ENCODE measurements around the gene PWP2. TPM values are rescaled to one million over a fixed set of nuclear protein-coding genes. Genes with fewer than 3 reads are reported as not detected.
"Not testable (repeated sequence)": the region's sequence is repeated elsewhere in the genome, so short reads cannot be mapped to it uniquely, and the experiment has no call there.

Gene PWP2
- polyA plus RNA-seq, 1 experiment, result 20.5 TPM

- H3K4me3 ChIP-seq (ENCODE audit: low read depth, low read length); POLR2A ChIA-PET; H3K27me3 ChIP-seq (ENCODE audit: control insufficient read depth, insufficient read depth, low read length); H3K36me3 ChIP-seq (ENCODE audit: control insufficient read depth, insufficient read depth, low read length); DNase-seq (ENCODE audit: low read depth); CTCF ChIA-PET: not testable (repeated sequence)
Measured at GRCh38 chr21:44155231-44155993, 48.2 kb downstream of the PWP2 start.

DNA sequence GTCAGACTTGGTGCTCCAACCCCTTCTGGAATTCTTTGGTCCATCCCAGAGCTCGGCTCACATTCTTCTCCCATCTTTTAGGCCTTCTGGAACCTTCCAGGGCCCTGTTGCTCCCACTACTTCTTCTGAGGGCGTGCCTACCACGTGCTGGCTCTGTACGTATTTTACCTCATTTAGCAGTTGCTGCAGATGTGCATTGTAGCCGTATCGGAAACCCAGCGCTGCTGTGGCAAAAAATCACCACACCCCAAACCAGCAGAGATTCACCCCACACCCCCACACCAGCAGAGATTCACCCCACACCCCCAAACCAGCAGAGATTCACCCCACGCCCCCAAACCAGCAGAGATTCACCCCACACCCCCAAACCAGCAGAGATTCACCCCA lies 48.8 kb downstream of the PWP2 start:
- H3K36me3 ChIP-seq (ENCODE audit: control insufficient read depth, insufficient read depth, low read length); H3K4me3 ChIP-seq (ENCODE audit: low read depth, low read length); DNase-seq (ENCODE audit: low read depth); POLR2A ChIA-PET; H3K27me3 ChIP-seq (ENCODE audit: control insufficient read depth, insufficient read depth, low read length); CTCF ChIA-PET: not testable (repeated sequence)

DNA sequence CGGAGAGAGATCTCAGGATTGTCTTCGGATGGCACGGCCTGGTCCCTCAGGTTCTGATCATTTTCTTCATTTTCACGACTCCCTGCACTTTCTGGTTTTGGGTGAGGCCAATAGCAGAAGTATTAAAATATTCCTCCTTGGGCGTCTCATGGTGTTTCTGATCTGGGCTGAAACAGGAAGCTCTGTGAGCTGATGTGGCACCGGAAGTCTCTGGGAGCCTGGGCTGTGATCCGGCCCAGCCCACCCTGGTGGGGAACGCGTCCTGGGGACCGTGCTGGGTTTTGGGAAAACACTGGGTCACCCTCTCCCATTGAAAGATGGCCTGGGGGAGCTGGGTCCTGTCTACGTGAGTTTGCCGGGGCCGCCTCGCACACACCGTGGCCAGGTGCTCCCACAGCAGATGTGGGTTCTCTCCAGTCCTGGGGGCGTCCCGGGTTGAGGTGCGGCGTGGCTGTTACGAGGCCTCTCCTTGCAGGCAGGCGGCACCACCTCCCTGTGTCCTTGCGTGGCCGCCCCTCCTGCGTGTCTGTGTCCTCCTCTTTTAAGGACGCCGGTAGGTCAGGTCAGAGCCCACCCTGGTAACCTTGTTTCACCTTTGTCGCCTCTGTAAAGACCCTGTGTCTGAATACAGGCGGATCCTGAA lies 50.4 kb downstream of the PWP2 start:
- CTCF ChIA-PET, result not testable (repeated sequence)

DNA sequence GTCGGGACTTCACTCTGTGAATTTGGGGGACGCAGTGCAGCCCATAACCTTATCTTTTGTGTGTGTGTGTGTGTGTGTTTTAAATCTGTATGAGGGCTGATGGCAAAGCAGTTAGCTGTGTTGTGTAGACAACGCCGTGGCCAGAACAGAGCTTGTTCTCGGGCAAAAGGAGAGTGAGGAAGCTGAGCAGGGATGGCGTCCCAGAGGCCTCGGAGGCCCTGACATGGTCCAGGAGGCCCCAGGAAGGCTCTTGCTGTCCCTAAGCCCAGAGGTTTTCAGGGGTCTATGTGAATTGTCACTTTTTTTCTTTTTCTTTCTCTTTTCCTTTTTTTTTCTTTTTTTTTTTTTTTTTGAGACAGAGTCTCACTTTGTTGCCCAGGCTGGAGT lies 50.9 kb downstream of the PWP2 start:
- CTCF ChIA-PET; H3K36me3 ChIP-seq (ENCODE audit: control insufficient read depth, insufficient read depth, low read length); POLR2A ChIA-PET; H3K27me3 ChIP-seq (ENCODE audit: control insufficient read depth, insufficient read depth, low read length); DNase-seq (ENCODE audit: low read depth); H3K4me3 ChIP-seq (ENCODE audit: low read depth, low read length): not testable (repeated sequence)

More for the DNA sequence above, 50.4 kb downstream of the PWP2 start:
- DNase-seq (ENCODE audit: low read depth); POLR2A ChIA-PET; H3K27me3 ChIP-seq (ENCODE audit: control insufficient read depth, insufficient read depth, low read length); H3K36me3 ChIP-seq (ENCODE audit: control insufficient read depth, insufficient read depth, low read length); H3K4me3 ChIP-seq (ENCODE audit: low read depth, low read length): not testable (repeated sequence)

- CTCF ChIA-PET; H3K27me3 ChIP-seq (ENCODE audit: control insufficient read depth, insufficient read depth, low read length); H3K36me3 ChIP-seq (ENCODE audit: control insufficient read depth, insufficient read depth, low read length); H3K4me3 ChIP-seq (ENCODE audit: low read depth, low read length); POLR2A ChIA-PET; DNase-seq (ENCODE audit: low read depth): not testable (repeated sequence)
Measured at GRCh38 chr21:44159349-44160297, 52.4 kb downstream of the PWP2 start.

DNA sequence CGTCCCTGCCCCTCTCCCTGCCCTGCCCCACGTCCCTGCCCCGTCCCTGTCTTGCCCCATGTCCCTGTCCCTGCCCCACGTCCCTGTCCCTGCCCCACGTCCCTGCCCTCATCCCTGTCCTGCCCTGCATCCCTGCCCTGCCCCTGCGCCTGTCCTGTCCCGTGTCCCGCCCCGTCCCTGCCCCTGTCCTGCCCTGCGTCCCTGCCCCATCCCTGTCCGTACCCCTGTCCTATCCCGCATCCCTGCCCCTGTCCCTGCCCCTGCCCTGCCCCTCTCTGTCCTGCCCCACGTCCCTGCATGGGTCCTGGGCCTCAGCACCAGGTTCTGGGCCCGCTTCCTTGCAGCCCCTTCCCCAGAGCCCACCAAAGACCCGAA lies 53.1 kb downstream of the PWP2 start:
- H3K4me3 ChIP-seq (ENCODE audit: low read depth, low read length); H3K36me3 ChIP-seq (ENCODE audit: control insufficient read depth, insufficient read depth, low read length); H3K27me3 ChIP-seq (ENCODE audit: control insufficient read depth, insufficient read depth, low read length); POLR2A ChIA-PET; DNase-seq (ENCODE audit: low read depth); CTCF ChIA-PET: not testable (repeated sequence)

DNA sequence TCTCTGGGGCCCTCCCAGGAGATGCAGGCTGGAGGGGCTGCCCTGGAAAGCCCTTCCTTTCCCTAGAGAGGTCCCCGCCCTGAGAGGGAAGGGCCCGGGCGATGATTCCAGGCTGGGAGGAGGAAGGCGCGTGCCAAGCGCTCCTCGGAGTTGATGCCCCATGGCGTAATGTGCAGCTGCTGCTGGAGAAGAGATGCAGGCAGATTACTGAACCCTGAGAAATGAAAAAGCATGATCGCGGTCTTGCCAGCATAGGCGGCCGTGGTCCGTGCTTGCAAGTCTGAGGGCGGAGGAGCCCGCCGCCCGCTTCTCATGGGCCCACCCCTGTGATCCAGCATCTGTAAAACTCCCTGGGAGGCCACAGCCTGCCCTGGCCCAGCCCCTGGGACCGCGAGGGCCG lies 53.6 kb downstream of the PWP2 start:
- H3K36me3 ChIP-seq (ENCODE audit: control insufficient read depth, insufficient read depth, low read length); DNase-seq (ENCODE audit: low read depth); H3K4me3 ChIP-seq (ENCODE audit: low read depth, low read length); H3K27me3 ChIP-seq (ENCODE audit: control insufficient read depth, insufficient read depth, low read length); CTCF ChIA-PET; POLR2A ChIA-PET: not testable (repeated sequence)

DNA sequence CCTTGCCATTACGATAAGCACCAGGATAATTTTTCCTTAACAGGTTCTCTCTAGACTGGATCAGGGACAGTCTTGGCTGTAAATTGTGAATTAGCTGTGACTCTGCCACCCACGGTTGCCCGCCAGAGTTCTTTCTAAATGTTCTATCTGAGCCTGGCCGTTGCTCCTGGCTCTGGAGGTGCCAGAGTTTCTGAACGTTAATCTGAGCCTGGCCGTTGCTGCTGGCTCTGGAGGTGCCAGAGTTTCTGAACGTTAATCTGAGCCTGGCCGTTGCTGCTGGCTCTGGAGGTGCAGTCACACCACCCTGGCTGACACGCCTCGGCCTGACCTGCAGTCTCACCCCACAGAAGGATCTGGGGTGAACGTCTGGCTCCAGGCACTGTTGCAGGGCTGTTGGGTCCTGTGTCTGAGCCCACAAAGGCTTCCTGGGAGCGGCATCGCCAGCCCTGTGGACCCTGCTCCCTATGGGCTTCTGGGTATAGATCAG lies 56.0 kb downstream of the PWP2 start:
- H3K4me3 ChIP-seq (ENCODE audit: low read depth, low read length); CTCF ChIA-PET; DNase-seq (ENCODE audit: low read depth); H3K36me3 ChIP-seq (ENCODE audit: control insufficient read depth, insufficient read depth, low read length); POLR2A ChIA-PET; H3K27me3 ChIP-seq (ENCODE audit: control insufficient read depth, insufficient read depth, low read length): not testable (repeated sequence)

GRCh38 chr21:44165933-44166332 lies 58.7 kb downstream of the PWP2 start:
- H3K36me3 ChIP-seq (ENCODE audit: control insufficient read depth, insufficient read depth, low read length); DNase-seq (ENCODE audit: low read depth): not testable (repeated sequence)

DNA sequence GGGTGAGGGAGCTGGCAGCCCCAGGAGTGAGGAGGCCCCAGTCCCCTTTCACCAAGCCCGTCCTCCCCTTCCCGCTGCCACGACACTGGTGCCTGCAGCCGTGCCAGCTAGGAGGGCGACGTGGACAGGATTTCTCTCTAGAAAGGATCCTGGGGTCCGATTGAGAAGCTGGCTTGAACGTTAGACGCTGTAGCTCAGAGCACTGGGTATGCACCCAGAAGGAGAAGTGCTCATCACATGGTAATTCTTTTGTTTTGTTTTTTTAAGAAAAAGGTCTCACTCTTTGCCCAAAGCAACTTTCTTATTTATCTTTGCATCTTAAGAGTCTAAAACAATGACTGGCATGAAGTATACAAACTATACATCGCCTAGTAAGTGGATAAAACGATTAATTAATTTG lies 60.3 kb downstream of the PWP2 start:
- DNase-seq (ENCODE audit: low read depth); H3K4me3 ChIP-seq (ENCODE audit: low read depth, low read length); POLR2A ChIA-PET; CTCF ChIA-PET; H3K36me3 ChIP-seq (ENCODE audit: control insufficient read depth, insufficient read depth, low read length); H3K27me3 ChIP-seq (ENCODE audit: control insufficient read depth, insufficient read depth, low read length): not testable (repeated sequence)

More at GRCh38 chr21:44165933-44166332, 58.7 kb downstream of the PWP2 start:
- CTCF ChIA-PET; H3K27me3 ChIP-seq (ENCODE audit: control insufficient read depth, insufficient read depth, low read length); H3K4me3 ChIP-seq (ENCODE audit: low read depth, low read length); POLR2A ChIA-PET: not testable (repeated sequence)

- CTCF ChIA-PET; H3K36me3 ChIP-seq (ENCODE audit: control insufficient read depth, insufficient read depth, low read length); DNase-seq (ENCODE audit: low read depth); POLR2A ChIA-PET; H3K27me3 ChIP-seq (ENCODE audit: control insufficient read depth, insufficient read depth, low read length); H3K4me3 ChIP-seq (ENCODE audit: low read depth, low read length): not testable (repeated sequence)
Measured at GRCh38 chr21:44170326-44170725, 63.1 kb downstream of the PWP2 start.

GRCh38 chr21:44170863-44171262 lies 63.7 kb downstream of the PWP2 start:
- H3K4me3 ChIP-seq (ENCODE audit: low read depth, low read length); POLR2A ChIA-PET; H3K36me3 ChIP-seq (ENCODE audit: control insufficient read depth, insufficient read depth, low read length); DNase-seq (ENCODE audit: low read depth); CTCF ChIA-PET; H3K27me3 ChIP-seq (ENCODE audit: control insufficient read depth, insufficient read depth, low read length): not testable (repeated sequence)
